HG02870 (cell line): Measurements from ENCODE around the gene OR2S2.
"Not testable (repeated sequence)": the region's sequence is repeated elsewhere in the genome, so short reads cannot be mapped to it uniquely, and the experiment has no call there.

Experiments
- ATAC-seq: cut with Tn5 transposase; IDR thresholded peaks from one replicate; pipeline ENCODE4 v1.9.1; 2021; ENCODE audit warnings: mild to moderate bottlenecking, moderate library complexity; ENCODE audit not compliant: unreplicated experiment

Gene OR2S2

DNA sequence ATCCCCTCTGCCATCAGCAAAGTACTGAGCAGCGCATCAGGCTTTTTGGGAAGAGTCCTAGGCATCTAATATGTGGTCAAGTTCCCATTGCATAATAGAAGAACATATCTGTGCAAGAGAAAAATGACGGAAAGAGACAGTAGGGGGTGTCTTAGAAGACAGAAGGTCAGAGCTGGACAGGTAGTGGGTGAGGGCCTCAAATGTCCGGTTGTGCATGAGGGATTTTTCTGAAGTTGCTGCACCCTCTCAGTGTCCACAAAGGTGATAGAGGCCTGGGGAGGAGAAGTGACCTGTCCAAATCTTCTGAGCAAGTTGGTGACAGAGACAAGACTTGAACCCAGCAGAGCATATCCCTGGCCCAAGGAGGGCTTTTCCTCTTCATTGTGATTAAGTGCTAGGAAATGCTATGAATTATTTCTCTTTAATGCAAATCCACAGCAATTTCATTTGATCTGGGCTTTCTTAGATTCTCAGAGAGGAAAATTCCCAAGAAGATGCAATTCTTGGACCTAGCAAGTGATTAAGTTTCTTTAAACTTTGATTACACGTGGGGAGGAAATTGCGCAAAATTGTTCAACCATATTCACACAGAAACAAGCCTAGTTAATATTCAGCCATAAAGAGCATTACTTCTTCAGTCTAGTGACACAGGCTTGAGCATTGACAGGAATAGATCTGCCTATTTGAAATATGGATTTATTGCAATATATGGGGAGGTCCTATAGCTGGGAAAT lies at the start of gene OR2S2:
TSS of gene OR2S2 (minus strand) at position 51 of the 734 bp plus-strand sequence. CDS start 56 bp downstream, outside the sequence.
- ATAC-seq: no peak

- peak; percentile 74 for ATAC-seq
These were observed 49.4 kb upstream of the OR2S2 start for GRCh38 chr9:36007316-36007708.

DNA sequence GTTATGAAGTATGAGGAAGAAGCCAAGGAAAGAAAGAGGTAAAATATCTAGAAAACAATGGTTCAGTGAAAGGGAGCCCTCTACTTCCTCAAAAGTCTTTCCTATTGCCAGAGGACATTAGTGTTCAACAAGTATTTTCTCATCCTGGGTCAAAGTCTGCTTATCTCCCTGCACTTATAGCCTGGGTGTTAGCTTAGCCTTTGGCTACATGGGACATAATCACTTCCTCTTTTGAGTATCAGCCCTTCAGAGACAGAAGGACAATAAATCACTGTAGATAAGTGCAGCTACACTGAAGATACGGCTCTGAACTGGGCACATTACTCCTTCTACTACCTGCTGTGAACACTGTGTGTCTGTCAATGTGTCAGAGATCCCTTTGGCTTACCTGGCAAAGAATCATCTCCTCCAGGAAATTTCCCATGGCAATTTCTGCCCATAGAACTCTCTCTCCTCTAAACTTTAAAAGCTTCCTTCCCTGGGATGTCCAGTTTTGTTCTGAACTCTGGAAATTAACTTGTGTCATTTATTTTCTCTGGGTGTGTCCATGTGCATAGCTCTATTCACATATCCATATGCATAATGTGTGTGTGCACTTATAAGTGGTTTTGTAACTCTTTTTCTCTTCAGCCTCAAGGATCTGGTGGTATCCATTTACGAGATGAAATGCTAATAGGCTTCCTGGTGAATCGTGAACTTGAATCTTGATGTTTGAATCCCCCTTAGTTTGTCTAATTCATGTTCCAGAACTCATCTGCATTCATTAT lies 48.8 kb upstream of the OR2S2 start:
- ATAC-seq: no peak

- ATAC-seq: no peak
These were observed 47.9 kb upstream of the OR2S2 start for GRCh38 chr9:36005891-36006290.

GRCh38 chr9:35998333-35998732 lies 40.4 kb upstream of the OR2S2 start:
- ATAC-seq: no peak

DNA sequence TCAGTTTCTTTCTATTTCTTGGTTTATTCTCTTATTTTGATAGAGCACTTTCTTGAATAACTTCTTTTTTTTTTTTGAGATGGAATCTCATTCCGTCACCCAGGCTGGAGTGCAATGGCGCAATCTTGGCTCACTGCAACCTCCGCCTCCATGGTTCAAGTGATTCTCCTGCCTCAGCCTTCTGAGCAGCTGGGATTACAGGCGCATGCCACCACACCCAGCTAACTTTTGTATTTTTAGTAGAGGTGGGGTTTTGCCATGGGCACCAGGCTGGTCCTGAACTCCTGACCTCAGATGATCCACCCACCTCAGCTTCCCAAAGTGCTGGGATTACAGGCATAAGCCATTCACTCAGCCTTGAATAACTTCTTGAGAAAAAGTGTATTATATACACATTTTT lies 39.1 kb upstream of the OR2S2 start:
- not testable (repeated sequence) for ATAC-seq

DNA sequence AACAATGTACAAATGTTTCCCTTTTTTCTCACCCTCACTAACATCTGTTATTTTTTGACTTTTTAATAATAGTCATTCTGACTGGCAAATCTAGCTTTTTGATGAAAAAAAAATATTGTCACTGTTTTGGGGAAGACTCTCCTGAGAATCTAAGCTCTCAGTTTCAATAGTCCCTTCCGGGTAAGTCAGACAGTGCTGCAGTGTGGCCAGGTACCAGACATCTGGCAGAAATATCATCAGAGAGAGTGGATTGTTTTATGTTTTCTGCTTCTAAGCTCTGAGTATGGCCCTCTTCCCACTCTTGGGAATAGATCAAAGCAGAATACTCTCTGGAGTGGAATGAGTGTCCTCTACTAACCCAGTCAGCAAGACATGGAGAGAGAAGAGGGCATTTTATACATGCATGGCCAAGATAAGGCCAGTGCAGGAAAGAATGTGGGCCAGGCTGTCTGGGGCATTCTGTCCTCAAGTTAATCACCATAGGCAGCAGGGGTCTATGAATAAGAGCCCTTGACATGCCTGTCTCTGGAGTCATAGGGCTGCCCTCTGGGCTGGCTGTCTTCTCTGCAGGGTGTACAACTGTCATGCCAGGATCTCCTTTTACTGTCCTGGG lies 38.5 kb upstream of the OR2S2 start:
- no peak for ATAC-seq

- ATAC-seq: no peak
These were observed 37.0 kb upstream of the OR2S2 start for GRCh38 chr9:35994959-35995358.

- no peak for ATAC-seq
These were observed 36.2 kb upstream of the OR2S2 start for GRCh38 chr9:35993976-35994720.

GRCh38 chr9:35993136-35993535 lies 35.2 kb upstream of the OR2S2 start:
- not testable (repeated sequence) for ATAC-seq

- ATAC-seq: no peak
These were observed 32.2 kb upstream of the OR2S2 start for GRCh38 chr9:35990155-35990554.

GRCh38 chr9:35984021-35984420 lies 26.1 kb upstream of the OR2S2 start:
- no peak for ATAC-seq

DNA sequence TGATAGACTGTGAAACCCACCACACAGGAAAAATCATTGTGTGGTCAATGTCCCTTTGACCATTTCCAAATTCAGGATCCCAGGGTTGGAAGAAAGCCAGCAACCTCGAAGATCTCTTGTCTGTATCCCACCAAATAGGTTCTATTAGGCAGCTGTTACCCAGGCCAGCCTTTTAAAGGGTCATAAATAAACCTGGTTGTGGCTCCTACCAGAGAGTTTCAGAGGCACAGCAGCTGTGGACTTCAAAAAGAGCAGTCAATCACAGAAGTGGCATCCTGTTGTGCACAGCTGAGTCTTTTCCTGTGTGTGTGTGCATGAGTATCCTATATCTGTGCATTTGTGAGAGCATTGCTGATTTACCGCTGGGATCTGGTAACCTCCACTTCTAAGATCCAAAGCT lies 23.7 kb upstream of the OR2S2 start:
- ATAC-seq: no peak

GRCh38 chr9:35980289-35981011 lies 22.5 kb upstream of the OR2S2 start:
- ATAC-seq: no peak

DNA sequence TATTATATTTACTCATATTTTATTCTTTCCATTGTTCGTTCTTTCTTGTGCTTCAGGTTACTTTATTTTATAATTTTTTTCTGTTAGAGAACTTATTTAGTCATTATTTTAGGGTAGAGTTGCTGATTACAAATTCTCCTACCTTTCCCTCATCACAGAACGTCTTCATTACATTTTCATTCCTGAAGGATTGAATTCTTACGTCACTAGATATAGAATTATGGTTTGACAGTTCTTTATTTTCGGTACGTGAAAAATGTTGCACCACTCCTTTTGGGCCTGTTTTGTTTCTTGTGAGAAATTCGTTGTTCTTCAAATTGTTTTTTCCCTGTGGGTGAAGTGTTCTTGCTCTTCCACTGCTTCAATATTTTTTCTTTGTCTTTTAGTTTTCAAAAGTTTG lies 20.8 kb upstream of the OR2S2 start:
- no peak for ATAC-seq

GRCh38 chr9:35976726-35977125 lies 18.8 kb upstream of the OR2S2 start:
- ATAC-seq: no peak

DNA sequence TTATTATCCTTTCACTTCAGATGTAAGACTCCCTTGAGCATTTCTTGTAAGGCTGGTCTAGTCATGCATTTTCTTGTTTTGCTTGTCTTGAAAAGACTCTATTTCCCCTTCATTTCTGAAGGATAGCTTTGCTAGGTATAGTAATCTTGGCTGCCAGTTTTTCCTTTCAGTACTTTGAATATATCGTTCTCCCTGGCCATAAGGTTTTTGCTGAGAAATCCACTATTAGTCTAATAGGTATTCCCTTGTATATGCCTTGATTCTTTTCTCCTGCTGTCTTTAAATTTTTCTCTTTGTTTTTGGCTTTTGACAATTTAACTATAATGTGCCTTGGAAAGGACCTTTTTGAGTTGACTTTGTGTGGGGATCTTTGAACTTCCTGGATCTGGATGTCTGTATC lies 16.8 kb upstream of the OR2S2 start:
- no peak for ATAC-seq

DNA sequence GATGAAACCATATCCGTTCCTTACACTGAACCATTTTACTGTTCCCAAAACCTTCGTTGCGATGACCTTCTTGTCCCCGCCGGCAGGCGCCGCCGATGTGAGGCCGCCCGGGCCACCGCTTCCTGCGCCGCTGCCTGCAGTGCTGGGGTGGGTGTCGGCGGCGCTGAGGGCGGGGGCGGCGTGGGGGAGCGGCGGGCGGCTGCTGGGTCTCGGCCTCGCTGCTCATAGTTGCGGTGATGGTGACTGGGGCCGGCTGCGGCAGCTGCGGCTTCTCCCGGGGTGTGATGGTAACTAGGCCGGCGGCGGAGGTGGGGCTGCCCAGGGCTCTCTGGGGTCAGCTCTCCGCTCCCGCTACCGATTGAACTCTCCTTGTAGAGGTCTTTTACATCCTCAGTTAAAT lies 14.1 kb upstream of the OR2S2 start:
- ATAC-seq: no peak

GRCh38 chr9:35967042-35967441 lies 9.1 kb upstream of the OR2S2 start:
- ATAC-seq: no peak

GRCh38 chr9:35966433-35966832 lies 8.5 kb upstream of the OR2S2 start:
- ATAC-seq: no peak

GRCh38 chr9:35965011-35965410 lies 7.1 kb upstream of the OR2S2 start:
- ATAC-seq: no peak
